Fibroblast of pulmonary artery (primary cell): ENCODE results near the gene MRLN.
"Not testable (repeated sequence)": the region's sequence is repeated elsewhere in the genome, so short reads cannot be mapped to it uniquely, and the experiment has no call there.

ENCODE experiments used
- DNase-seq: peaks from one replicate; pipeline ENCODE4 v3.0.0-alpha.2; 2010; ENCODE audit warnings: low read depth
- H3K4me3 ChIP-seq: replicated peaks from 2 replicates; pipeline ENCODE4 v1.5.1; 2011; ENCODE audit warnings: low read depth, mild to moderate bottlenecking, control low read depth, low read length, moderate library complexity
- CTCF ChIP-seq: IDR thresholded peaks from 2 replicates; pipeline ENCODE4 v1.5.1; 2011; ENCODE audit warnings: mild to moderate bottlenecking, control low read depth, low read length, inconsistent platforms; ENCODE audit errors: missing control alignments

MRLN gene

GRCh38 chr10:59745163-59745650, 8.0 kb downstream of the MRLN start:
- H3K4me3 ChIP-seq: no peak overlapping the region
- DNase-seq: no peak
- no peak for TF ChIP-seq CTCF

DNA sequence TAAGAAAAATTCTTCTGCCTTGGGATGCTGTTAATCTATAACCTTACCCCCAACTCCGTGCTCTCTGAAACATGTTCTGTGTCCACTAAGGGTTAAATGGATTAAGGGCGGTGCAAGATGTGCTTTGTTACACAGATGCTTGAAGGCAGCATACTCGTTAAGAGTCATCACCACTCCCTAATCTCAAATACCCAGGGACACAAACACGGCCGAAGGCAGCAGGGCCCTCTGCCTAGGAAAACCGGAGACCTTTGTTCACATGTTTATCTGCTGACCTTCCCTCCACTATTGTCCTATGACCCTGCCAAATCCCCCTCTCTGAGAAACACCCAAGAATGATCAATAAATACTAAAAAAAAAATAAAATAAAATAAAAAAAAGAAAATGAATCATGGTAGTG, 8.5 kb downstream of the MRLN start:
- not testable (repeated sequence) for H3K4me3 ChIP-seq, DNase-seq

- not testable (repeated sequence) for DNase-seq, H3K4me3 ChIP-seq
These were observed 9.1 kb downstream of the MRLN start for GRCh38 chr10:59744156-59744555.

DNA sequence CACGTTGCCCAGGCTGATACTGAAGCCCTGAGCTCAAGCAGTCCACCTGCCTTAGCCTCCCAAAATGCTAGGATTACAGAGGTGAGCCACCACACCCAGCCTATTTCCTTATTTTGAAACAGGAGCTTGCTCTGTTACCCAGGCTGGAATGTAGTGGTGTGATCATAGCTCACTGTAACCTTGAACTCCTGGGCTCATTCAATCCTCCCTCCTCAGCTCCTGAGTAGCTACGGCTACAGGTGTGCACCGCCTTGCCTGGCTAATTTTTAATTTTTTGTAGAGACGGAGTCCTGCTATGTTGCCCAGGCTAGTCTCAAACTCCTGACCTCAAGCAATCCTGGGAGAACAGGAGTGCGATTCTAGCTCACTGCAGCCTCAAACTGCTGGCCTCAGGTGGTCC, 11.7 kb downstream of the MRLN start:
- TF ChIP-seq CTCF: no peak
- no peak for DNase-seq
- H3K4me3 ChIP-seq: no peak overlapping the region

DNA sequence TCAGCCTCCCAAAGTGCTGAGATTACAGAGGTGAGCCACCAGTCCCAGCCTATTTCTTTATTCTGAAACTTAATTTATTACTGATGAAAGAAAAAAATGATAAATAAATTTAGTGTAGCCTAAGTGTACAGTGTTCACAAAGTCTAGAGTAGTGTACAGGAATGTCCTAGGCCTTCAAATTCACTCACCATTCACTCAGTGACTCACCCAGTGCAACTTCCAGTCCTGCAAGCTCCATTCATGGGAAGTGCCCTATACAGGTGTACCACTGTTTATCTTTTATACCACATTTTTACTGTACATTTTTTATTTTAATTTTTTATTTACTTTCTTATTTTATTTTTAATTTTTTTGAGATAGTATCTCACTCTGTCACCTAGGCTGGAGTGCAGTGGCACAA, 12.2 kb downstream of the MRLN start:
- TF ChIP-seq CTCF: no peak
- H3K4me3 ChIP-seq: no peak overlapping the region
- DNase-seq: no peak

DNA sequence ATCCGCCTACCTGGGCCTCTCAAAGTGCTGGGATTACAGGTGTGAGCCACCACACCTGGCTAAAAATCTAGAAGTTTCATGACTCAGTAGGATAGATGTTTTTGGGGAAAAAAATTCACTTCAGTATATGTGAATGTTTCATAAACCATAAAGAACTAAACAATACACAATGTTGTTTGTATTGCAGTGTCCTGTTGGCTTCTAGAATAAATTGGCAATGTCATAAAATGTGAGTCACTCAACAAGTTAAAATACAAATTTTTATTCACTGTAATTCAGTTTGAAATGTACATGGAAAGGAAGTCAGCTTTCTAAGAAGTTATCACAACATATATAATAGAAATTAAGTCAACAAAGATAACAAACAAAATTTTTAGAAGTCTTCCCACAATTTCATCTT, 16.5 kb downstream of the MRLN start:
- H3K4me3 ChIP-seq: no peak overlapping the region
- DNase-seq: no peak
- TF ChIP-seq CTCF: no peak

GRCh38 chr10:59735296-59735695, 18.0 kb downstream of the MRLN start:
- DNase-seq: no peak
- no peak overlapping the region for H3K4me3 ChIP-seq
- no peak for TF ChIP-seq CTCF

- no peak for DNase-seq
- TF ChIP-seq CTCF: no peak
- H3K4me3 ChIP-seq: no peak overlapping the region
These were observed 19.2 kb downstream of the MRLN start for GRCh38 chr10:59734014-59734462.

DNA sequence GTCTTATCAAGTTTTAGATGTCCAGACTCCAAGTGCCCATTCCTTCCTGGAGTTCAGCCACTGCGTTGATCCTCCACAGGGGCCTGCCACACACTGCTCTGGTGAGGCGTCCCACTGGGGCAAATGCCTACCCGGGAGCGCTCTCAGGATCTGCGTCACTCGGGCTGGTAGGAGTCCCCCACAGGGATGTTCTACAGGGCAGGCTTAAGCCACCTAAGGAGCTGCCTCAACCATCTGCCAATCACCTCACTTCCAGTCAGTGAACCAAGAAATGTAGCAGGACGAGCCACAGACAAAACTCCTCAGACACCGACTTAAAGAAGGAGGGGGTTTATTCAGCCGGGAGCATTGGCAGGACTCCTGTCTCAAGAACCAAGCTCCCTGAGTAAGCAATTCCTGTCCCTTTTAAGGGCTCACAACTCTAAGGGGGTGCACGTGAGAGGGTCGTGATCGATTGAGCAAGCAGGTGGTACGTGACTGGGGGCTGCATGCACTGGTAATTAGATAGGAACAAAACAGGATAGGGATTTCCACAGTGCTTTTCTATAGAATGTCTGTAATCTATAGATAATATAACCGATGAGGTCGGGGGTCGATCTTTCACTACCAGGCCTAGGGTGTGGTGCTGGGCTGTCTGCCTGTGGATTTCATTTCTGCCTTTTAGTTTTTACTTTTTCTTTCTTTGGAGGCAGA, 19.8 kb downstream of the MRLN start:
- not testable (repeated sequence) for DNase-seq, H3K4me3 ChIP-seq

- DNase-seq, H3K4me3 ChIP-seq: not testable (repeated sequence)
These were observed 20.4 kb downstream of the MRLN start for GRCh38 chr10:59732849-59733248.

- DNase-seq, H3K4me3 ChIP-seq: not testable (repeated sequence)
These were observed 24.1 kb downstream of the MRLN start for GRCh38 chr10:59729167-59729566.
